GM23338 (cell line): ENCODE data around the gene APOB. TPM values are rescaled to one million over a fixed set of nuclear protein-coding genes. Genes with fewer than 3 reads are reported as not detected.

ENCODE experiments used
- ATAC-seq: fragments of 200-7000 bp; cut with Tn5 transposase; 3 replicates; pipeline ENCODE4 v1.9.1; 2020
- DNase-seq: peaks from one replicate; pipeline ENCODE4 v3.0.0-alpha.2; 2015; ENCODE audit warnings: low spot score
- H2AFZ ChIP-seq: fragments of 200-600 bp; sonication (generic); 2 replicates; pipeline ENCODE4 v1.8.0; 2016; ENCODE audit warnings: antibody characterized with exemption, mild to moderate bottlenecking, moderate library complexity
- H3F3A ChIP-seq: fragments of 200-600 bp; sonication (generic); replicated peaks from 2 replicates; pipeline ENCODE4 v1.8.0; 2017; ENCODE audit warnings: antibody characterized with exemption, mixed run types, low read depth
- H3K27ac ChIP-seq: fragments of 200-600 bp; sonication (generic); 2 replicates; pipeline ENCODE4 v1.6.1; 2016; ENCODE audit warnings: low read depth
- H3K27me3 ChIP-seq: fragments of 200-600 bp; sonication (generic); 2 replicates; pipeline ENCODE4 v1.8.0; 2016; ENCODE audit warnings: mild to moderate bottlenecking, mixed run types, moderate library complexity; ENCODE audit not compliant: insufficient read depth
- H3K36me3 ChIP-seq: fragments of 200-600 bp; sonication (generic); 2 replicates; pipeline ENCODE4 v1.8.0; 2016; ENCODE audit warnings: mild to moderate bottlenecking; ENCODE audit not compliant: insufficient read depth
- H3K4me1 ChIP-seq: fragments of 200-600 bp; sonication (generic); 2 replicates; pipeline ENCODE4 v1.8.0; 2016; ENCODE audit warnings: mild to moderate bottlenecking, moderate library complexity; ENCODE audit not compliant: insufficient read depth
- H3K4me2 ChIP-seq: fragments of 200-600 bp; sonication (generic); 2 replicates; pipeline ENCODE4 v1.7.1; 2017; ENCODE audit warnings: mixed run types
- H3K4me3 ChIP-seq: fragments of 200-600 bp; sonication (generic); 2 replicates; pipeline ENCODE4 v1.6.1; 2016; ENCODE audit warnings: mixed run types
- H3K79me2 ChIP-seq: fragments of 200-600 bp; sonication (generic); replicated peaks from 2 replicates; pipeline ENCODE4 v1.8.0; 2017; ENCODE audit warnings: mild to moderate bottlenecking; ENCODE audit not compliant: insufficient read depth
- H3K9me2 ChIP-seq: fragments of 200-600 bp; sonication (generic); 2 replicates; pipeline ENCODE4 v1.8.0; 2017; ENCODE audit not compliant: insufficient read depth
- H4K20me1 ChIP-seq: fragments of 200-600 bp; sonication (generic); replicated peaks from 2 replicates; pipeline ENCODE4 v1.8.0; 2017; ENCODE audit warnings: mild to moderate bottlenecking; ENCODE audit not compliant: insufficient read depth
- H3K27ac Mint-ChIP-seq: 2 replicates; pipeline ENCODE4 v1.8.0; 2020; ENCODE audit warnings: inconsistent platforms, mild to moderate bottlenecking, moderate library complexity, mixed read lengths
- H3K27me3 Mint-ChIP-seq: 3 replicates; pipeline ENCODE4 v1.8.0; 2022; ENCODE audit warnings: low read depth, mild to moderate bottlenecking, moderate library complexity, mixed read lengths, inconsistent platforms; ENCODE audit not compliant: insufficient read depth, poor library complexity
- H3K36me3 Mint-ChIP-seq: 3 replicates; pipeline ENCODE4 v1.8.0; 2021; ENCODE audit warnings: low read depth, mild to moderate bottlenecking, inconsistent platforms, moderate library complexity, mixed read lengths
- H3K4me1 Mint-ChIP-seq: 3 replicates; pipeline ENCODE4 v1.8.0; 2020; ENCODE audit warnings: mild to moderate bottlenecking, inconsistent platforms, mixed read lengths
- H3K4me3 Mint-ChIP-seq: 3 replicates; pipeline ENCODE4 v1.8.0; 2021; ENCODE audit warnings: moderate library complexity, mild to moderate bottlenecking, inconsistent platforms, mixed read lengths
- H3K9me3 Mint-ChIP-seq: 3 replicates; pipeline ENCODE4 v1.8.0; 2020; ENCODE audit warnings: moderate library complexity, mild to moderate bottlenecking, inconsistent platforms, mixed read lengths
- EZH2 ChIP-seq: fragments of 200-600 bp; sonication (generic); IDR thresholded peaks from one replicate; pipeline ENCODE4 v1.8.0; 2017; ENCODE audit warnings: antibody characterized with exemption, mild to moderate bottlenecking, low read depth; ENCODE audit not compliant: unreplicated experiment
- EZH2phosphoT487 ChIP-seq: fragments of 200-600 bp; sonication (generic); IDR thresholded peaks from one replicate; pipeline ENCODE4 v1.8.1; 2018; ENCODE audit warnings: antibody characterized with exemption; ENCODE audit not compliant: unreplicated experiment
- STAT1 ChIP-seq: IDR thresholded peaks from one replicate; pipeline ENCODE4 v1.6.1; 2016; ENCODE audit warnings: antibody characterized with exemption; ENCODE audit not compliant: unreplicated experiment
- ZNF114 ChIP-seq: fragments of 250-450 bp; sonication (Bioruptor Pico); IDR thresholded peaks from 2 replicates; pipeline ENCODE4 v1.5.0; 2020; ENCODE audit warnings: mild to moderate bottlenecking, moderate library complexity
- polyA plus RNA-seq: library from polyadenylated mRNA; unstranded; fragments of >200 nt; fragmentation: Nextera tagmentation; extraction: Ambion mirVana; gene quantifications from 2 replicates; pipeline ENCODE4 v1.2.1, GENCODE V29; 2016
- total RNA-seq: library from RNA; depleted of rRNA; stranded (reverse); fragments of >200 nt; shearing (Covaris generic); gene quantifications from 2 replicates; pipeline ENCODE4 v1.2.3, GENCODE V29; 2014
- TF ChIP-seq, protein P1 (sequence below): IDR thresholded peaks from one replicate; pipeline ENCODE4 v1.6.1; 2018; ENCODE audit warnings: antibody characterized with exemption; ENCODE audit not compliant: unreplicated experiment
- TF ChIP-seq, protein P2 (sequence below), 2 experiments: fragments of 200-600 bp in 1 of 2; sonication (generic) in 1 of 2; conservative IDR thresholded peaks; 2 replicates each; pipeline versions ENCODE4 v1.5.1 to v1.6.1; 2016 to 2017; ENCODE audit warnings: antibody characterized with exemption in 2 of 2, low read depth in 2 of 2, mild to moderate bottlenecking in 2 of 2, moderate library complexity in 1 of 2
- TF ChIP-seq, protein P3 (sequence below): IDR thresholded peaks from 2 replicates; pipeline ENCODE4 v1.6.1; 2016; ENCODE audit warnings: antibody characterized with exemption

APOB gene
- total and polyA plus RNA-seq, 2 experiments from 2014 or later = 0.08 to 0.56 TPM

DNA sequence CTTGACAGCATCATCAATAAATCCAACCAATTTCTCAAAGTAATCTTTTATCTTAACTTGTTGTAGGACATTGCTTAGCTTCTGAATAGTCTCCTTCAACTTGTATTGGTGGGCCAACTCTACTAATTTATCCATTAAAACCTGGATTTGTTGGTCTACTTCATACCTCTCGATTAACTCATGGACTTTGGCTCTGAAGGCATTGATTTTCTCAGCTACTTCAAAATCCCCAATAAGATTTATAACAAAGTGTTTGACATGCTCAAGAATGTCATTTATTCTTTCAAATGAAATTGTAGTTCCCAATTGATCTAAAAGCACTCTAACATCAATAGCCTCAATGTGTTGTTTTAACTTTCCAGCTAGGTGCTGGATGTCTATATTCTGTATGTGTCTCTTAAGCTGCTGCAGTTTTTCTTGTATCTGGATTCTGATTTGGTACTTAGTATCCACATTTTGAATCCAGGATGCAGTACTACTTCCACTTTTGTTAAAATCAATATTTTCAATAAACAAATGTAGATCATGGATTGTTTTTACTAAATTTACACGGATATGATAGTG is 34.1 kb downstream of the APOB start (continued):
- TF ChIP-seq, protein P1, sequence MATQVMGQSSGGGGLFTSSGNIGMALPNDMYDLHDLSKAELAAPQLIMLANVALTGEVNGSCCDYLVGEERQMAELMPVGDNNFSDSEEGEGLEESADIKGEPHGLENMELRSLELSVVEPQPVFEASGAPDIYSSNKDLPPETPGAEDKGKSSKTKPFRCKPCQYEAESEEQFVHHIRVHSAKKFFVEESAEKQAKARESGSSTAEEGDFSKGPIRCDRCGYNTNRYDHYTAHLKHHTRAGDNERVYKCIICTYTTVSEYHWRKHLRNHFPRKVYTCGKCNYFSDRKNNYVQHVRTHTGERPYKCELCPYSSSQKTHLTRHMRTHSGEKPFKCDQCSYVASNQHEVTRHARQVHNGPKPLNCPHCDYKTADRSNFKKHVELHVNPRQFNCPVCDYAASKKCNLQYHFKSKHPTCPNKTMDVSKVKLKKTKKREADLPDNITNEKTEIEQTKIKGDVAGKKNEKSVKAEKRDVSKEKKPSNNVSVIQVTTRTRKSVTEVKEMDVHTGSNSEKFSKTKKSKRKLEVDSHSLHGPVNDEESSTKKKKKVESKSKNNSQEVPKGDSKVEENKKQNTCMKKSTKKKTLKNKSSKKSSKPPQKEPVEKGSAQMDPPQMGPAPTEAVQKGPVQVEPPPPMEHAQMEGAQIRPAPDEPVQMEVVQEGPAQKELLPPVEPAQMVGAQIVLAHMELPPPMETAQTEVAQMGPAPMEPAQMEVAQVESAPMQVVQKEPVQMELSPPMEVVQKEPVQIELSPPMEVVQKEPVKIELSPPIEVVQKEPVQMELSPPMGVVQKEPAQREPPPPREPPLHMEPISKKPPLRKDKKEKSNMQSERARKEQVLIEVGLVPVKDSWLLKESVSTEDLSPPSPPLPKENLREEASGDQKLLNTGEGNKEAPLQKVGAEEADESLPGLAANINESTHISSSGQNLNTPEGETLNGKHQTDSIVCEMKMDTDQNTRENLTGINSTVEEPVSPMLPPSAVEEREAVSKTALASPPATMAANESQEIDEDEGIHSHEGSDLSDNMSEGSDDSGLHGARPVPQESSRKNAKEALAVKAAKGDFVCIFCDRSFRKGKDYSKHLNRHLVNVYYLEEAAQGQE = no peak
- TF ChIP-seq ZNF114 (CRISPR knock-in tag) (no peak), EZH2phosphoT487 (no peak), EZH2 (no peak)
- TF ChIP-seq, protein P2, sequence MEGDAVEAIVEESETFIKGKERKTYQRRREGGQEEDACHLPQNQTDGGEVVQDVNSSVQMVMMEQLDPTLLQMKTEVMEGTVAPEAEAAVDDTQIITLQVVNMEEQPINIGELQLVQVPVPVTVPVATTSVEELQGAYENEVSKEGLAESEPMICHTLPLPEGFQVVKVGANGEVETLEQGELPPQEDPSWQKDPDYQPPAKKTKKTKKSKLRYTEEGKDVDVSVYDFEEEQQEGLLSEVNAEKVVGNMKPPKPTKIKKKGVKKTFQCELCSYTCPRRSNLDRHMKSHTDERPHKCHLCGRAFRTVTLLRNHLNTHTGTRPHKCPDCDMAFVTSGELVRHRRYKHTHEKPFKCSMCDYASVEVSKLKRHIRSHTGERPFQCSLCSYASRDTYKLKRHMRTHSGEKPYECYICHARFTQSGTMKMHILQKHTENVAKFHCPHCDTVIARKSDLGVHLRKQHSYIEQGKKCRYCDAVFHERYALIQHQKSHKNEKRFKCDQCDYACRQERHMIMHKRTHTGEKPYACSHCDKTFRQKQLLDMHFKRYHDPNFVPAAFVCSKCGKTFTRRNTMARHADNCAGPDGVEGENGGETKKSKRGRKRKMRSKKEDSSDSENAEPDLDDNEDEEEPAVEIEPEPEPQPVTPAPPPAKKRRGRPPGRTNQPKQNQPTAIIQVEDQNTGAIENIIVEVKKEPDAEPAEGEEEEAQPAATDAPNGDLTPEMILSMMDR (conservative IDR thresholded peaks at IDR 0.05; ENCODE audit: low read depth in 2 of 2) = no peak

DNA sequence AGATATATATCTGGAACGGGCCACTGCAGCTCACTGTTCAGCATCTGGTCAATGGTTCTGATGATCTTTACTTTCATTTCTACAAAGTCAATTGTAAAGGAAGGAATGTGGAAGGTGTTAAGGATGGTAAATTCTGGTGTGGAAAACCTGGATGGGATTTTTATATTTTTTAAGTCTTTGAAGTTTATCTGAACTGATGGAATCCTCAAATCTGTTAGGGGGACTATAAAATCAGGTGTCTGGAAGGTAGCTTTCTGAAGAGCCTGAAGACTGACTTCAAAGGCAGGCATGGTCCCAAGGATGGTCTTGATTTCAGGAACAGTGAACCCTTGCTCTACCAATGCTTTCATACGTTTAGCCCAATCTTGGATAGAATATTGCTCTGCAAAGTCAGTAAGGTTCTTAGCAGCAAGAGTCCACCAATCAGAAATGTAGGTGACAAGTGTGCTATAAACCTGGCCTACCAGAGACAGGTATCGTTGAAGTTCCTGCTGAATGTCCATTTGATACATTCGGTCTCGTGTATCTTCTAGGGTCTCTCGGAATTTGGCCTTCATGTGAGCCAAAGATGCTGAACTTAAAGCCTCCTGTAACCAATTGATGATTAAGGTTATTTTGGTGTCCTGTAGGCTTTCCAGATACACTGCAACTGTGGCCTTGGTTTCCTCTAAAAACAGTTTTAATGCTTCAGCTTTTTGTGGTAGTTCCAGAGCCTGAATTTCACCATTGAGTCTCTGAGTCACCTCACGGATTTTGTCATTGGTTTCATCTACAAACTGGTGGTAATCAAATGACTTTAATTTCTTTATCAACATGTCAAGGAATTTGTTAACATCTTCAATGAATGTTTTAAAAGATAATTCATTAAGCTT is 34.8 kb downstream of the APOB start:
- H3F3A ChIP-seq = no peaks in the 10 kb centered on the region
- no peak overlapping the region for H3K4me2 ChIP-seq
- Mint-ChIP-seq H3K27ac (no peak overlapping the region), H3K36me3 (no peaks in the 10 kb centered on the region), H3K9me3 (peaks cover 5% of the 10 kb centered on the region; the same call in 1 of the 3 replicates), H3K4me1 (no peaks in the 10 kb centered on the region), H3K27me3 (peaks cover 2% of the 10 kb centered on the region), H3K4me3 (no peak overlapping the region)
- no peak overlapping the region for H2AFZ ChIP-seq
- no peaks in the 10 kb centered on the region for H3K4me1 ChIP-seq
- H3K9me2 ChIP-seq = 0 out of 2 replicates have a peak, but pooled peaks cover 3% of the 10 kb centered on the region
- no peak overlapping the region for H3K4me3 ChIP-seq
- no peaks in the 10 kb centered on the region for H3K27me3 ChIP-seq
- no peak for ATAC-seq
- TF ChIP-seq, protein P1 = no peak
- TF ChIP-seq, protein P3, sequence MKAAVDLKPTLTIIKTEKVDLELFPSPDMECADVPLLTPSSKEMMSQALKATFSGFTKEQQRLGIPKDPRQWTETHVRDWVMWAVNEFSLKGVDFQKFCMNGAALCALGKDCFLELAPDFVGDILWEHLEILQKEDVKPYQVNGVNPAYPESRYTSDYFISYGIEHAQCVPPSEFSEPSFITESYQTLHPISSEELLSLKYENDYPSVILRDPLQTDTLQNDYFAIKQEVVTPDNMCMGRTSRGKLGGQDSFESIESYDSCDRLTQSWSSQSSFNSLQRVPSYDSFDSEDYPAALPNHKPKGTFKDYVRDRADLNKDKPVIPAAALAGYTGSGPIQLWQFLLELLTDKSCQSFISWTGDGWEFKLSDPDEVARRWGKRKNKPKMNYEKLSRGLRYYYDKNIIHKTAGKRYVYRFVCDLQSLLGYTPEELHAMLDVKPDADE = no peak
- TF ChIP-seq STAT1 = no peak
- no peak for TF ChIP-seq EZH2
- no peaks in the 10 kb centered on the region for H3K36me3 ChIP-seq
- H3K27ac ChIP-seq = no peak overlapping the region
- H4K20me1 ChIP-seq = no peaks in the 10 kb centered on the region
- no peaks in the 10 kb centered on the region for H3K79me2 ChIP-seq
- no peak for DNase-seq
